Spleen (tissue), 11 donors: Measurements from ENCODE around the gene SNAPC1. TPM values are rescaled to one million over a fixed set of nuclear protein-coding genes. Genes with fewer than 3 reads are reported as not detected.

Experiments
- DNase-seq: peaks from one replicate; pipeline ENCODE4 v3.0.0-alpha.2; 2020
- H3K27ac ChIP-seq, 8 donors: fragments of 200-600 bp; sonication (generic) in 7 of 8; 1 replicate in 4 of 8; 2 replicates in 4 of 8; pipeline versions ENCODE4 v1.5.0 to v1.8.0; 2016 to 2021; ENCODE audit warnings: inconsistent platforms in 4 of 8, mild to moderate bottlenecking in 4 of 8, moderate library complexity in 1 of 8
- H3K27me3 ChIP-seq, 7 donors: fragments of 200-600 bp; sonication (generic) in 6 of 7; replicated peaks in 1 of 7; 1 replicate in 4 of 7; 2 replicates in 3 of 7; pipeline versions ENCODE4 v1.5.0 to v1.8.0; 2016 to 2021; ENCODE audit warnings: inconsistent platforms in 3 of 7, mild to moderate bottlenecking in 1 of 7
- H3K36me3 ChIP-seq, 6 donors: fragments of 200-600 bp; sonication (generic) in 5 of 6; 1 replicate in 4 of 6; 2 replicates in 2 of 6; pipeline versions ENCODE4 v1.5.0 to v1.8.0; 2016 to 2021; ENCODE audit warnings: inconsistent platforms in 2 of 6
- H3K4me1 ChIP-seq, 6 donors: fragments of 200-600 bp; sonication (generic) in 5 of 6; 1 replicate in 3 of 6; 2 replicates in 3 of 6; pipeline versions ENCODE4 v1.5.0 to v1.8.0; 2016 to 2021; ENCODE audit warnings: inconsistent platforms in 3 of 6
- H3K4me3 ChIP-seq, 8 donors: fragments of 200-600 bp; sonication (generic) in 7 of 8; 1 replicate in 4 of 8; 2 replicates in 4 of 8; pipeline versions ENCODE4 v1.5.0 to v1.8.0; 2016 to 2021; ENCODE audit warnings: inconsistent platforms in 4 of 8, mild to moderate bottlenecking in 4 of 8, moderate library complexity in 2 of 8
- H3K9me3 ChIP-seq, 8 donors: fragments of 200-600 bp; sonication (generic) in 7 of 8; 1 replicate in 4 of 8; 2 replicates in 4 of 8; pipeline versions ENCODE4 v1.5.0 to v1.8.0; 2016 to 2021; ENCODE audit warnings: inconsistent platforms in 4 of 8
- CTCF ChIP-seq, 11 experiments: fragments of 200-600 bp in 7 of 11; fragments of 450-650 bp in 4 of 11; sonication (generic) in 4 of 11; IDR thresholded peaks in 8 of 11; conservative IDR thresholded peaks in 3 of 11; 1 replicate in 7 of 11; 2 replicates in 4 of 11; pipeline versions ENCODE4 v1.4.0 to v1.8.0; 2016 to 2021; ENCODE audit warnings: antibody characterized with exemption in 11 of 11, inconsistent platforms in 4 of 11, mild to moderate bottlenecking in 1 of 11
- POLR2A ChIP-seq, 3 donors: fragments of 450-650 bp; IDR thresholded peaks; one replicate each; pipeline ENCODE4 v1.5.1; 2017; ENCODE audit warnings: antibody characterized with exemption in 3 of 3, mild to moderate bottlenecking in 1 of 3
- POLR2AphosphoS5 ChIP-seq, 3 donors: sonication (generic); formaldehyde crosslinking; IDR thresholded peaks; one replicate each; pipeline ENCODE4 v1.5.1; 2017; ENCODE audit warnings: antibody characterized with exemption in 3 of 3
- WGBS, 5 donors: extraction: QIAGEN DNeasy Blood & Tissue Kit in 3 of 5; methylation state at CpG; one replicate each; pipeline versions ENCODE4 v1.1.5 to v1.1.7; 2013 to 2018; 5-methylcytosine and 5-hydroxymethylcytosine counted together
- intact Hi-C: fragments of 100-400 bp; cut with DNase I; formaldehyde crosslinking; loops from one replicate; pipeline ENCODE4 v1.15.0; 2023; ENCODE audit warnings: low total_unique reads
- polyA plus RNA-seq, 3 donors: library from polyadenylated mRNA; stranded (reverse); fragments of 200-250 nt; gene quantifications; one replicate each; pipeline ENCODE4 v1.2.1, GENCODE V29; 2013
- total RNA-seq, 7 donors: library from RNA; depleted of rRNA in 3 of 7; stranded (reverse); fragments of >200 nt in 3 of 7; fragmentation: NEBNext Ultra II Directional in 4 of 7; extraction: Animal tissue kit (Norgen Biotek cat#: 25700) in 4 of 7; gene quantifications; one replicate each; pipeline versions ENCODE4 v1.1.0 to v1.2.1, GENCODE V29; 2016 to 2021
- donor health status: healthy with polysubstance abuse.
- donor health status: DM: no; HTN: no; CAD: no; lungs with moderate emphysema.
- donor health status: DM: no; HTN: no; CAD: no.
- donor health status: Bipolar disorder and iron deficiency.
- donor health status: healthy.
- donor health status: DM: no; HTN: no; CAD: no.
- donor health status: DM: yes; HTN: yes; CAD: no.

The SNAPC1 gene
- total and polyA plus RNA-seq, 10 donors = 3.3 to 12.2 (median 5.8) TPM

DNA sequence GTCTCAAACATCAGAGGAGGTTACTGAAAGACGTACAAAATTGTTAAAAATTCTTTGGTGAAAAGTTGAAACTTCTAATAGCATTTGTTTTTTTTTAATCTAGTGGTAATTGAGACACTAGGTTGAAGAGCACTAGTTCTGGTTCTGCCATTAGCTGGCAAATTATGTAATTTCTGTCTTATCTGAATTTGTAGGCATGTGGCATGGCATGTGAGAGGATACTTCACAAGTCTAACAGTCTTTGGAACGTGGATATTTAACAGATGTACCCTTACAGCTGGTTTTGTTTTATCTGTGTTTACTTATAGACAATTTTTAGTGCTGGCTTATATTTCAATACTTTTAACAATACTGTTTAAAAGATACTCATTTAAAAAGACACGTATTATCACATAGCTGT is 6.0 kb downstream of the SNAPC1 start:
- no peak for DNase-seq
- intact Hi-C loops = no loop called here
- 91 to 96% (median 92%) methylated on average over 3 of the region's 3 CpGs for WGBS, 5 donors
- Histone ChIP-seq H3K27me3 (no peaks in the 10 kb centered on the region), H3K36me3 (peaks cover 0 to 64% (median 35%) of the 10 kb centered on the region in 6 donors), H3K9me3 (no peaks in the 10 kb centered on the region), H3K4me1 (peaks cover 0 to 38% (median 27%) of the 10 kb centered on the region in 6 donors), H3K4me3 (no peak overlapping the region), H3K27ac (no peak overlapping the region)
- no peak for TF ChIP-seq POLR2A (IDR thresholded peaks at IDR 0.05)
- no peak for TF ChIP-seq POLR2AphosphoS5 (IDR thresholded peaks at IDR 0.05)
- TF ChIP-seq CTCF (IDR thresholded peaks at IDR 0.05 in 8 of 11, conservative IDR thresholded peaks at IDR 0.05 in 3 of 11) = no peak

- Histone ChIP-seq H3K36me3 (peaks cover 0 to 80% (median 37%) of the 10 kb centered on the region in 6 donors), H3K4me3 (no peak overlapping the region), H3K4me1 (peaks cover 0 to 22% (median 10%) of the 10 kb centered on the region in 6 donors), H3K9me3 (no peaks in the 10 kb centered on the region), H3K27me3 (no peaks in the 10 kb centered on the region), H3K27ac (no peak overlapping the region)
- TF ChIP-seq POLR2A (IDR thresholded peaks at IDR 0.05) (no peak), CTCF (IDR thresholded peaks at IDR 0.05 in 8 of 11, conservative IDR thresholded peaks at IDR 0.05 in 3 of 11) (no peak), POLR2AphosphoS5 (IDR thresholded peaks at IDR 0.05) (no peak)
- intact Hi-C loops = no loop called here
- DNase-seq = no peak
- WGBS, 5 donors = 63 to 95% (median 92%) methylated on average over 3 of the region's 3 CpGs
These were observed 7.7 kb downstream of the SNAPC1 start for GRCh38 chr14:61769893-61770292.

DNA sequence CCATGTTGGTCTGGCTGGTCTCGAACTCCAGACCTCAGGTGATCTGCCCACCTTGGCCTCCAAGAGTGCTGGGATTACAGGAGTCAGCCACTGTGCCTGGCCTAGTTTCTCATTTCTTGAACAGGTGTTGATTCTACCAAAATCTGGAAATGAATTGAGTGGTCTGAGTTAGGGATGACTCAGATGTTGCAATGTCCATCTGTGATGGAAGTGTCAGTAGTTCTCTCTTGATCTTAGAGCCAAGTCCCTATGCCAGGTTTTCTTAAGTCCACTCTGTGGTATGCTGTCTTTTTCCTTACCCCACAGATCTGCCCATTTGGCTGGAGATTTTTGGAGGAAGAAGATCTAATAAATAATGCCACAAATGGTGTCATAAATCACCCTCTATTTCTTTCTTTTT is 12.6 kb downstream of the SNAPC1 start:
- 94 to 100% (median 100%) methylated on average over 1 of the region's 1 CpG for WGBS, 5 donors
- Histone ChIP-seq H3K36me3 (peaks cover 0 to 98% (median 50%) of the 10 kb centered on the region in 6 donors), H3K4me3 (no peak overlapping the region), H3K9me3 (no peaks in the 10 kb centered on the region), H3K27ac (no peak overlapping the region), H3K27me3 (no peaks in the 10 kb centered on the region), H3K4me1 (no peaks in the 10 kb centered on the region)
- no peak for TF ChIP-seq POLR2AphosphoS5 (IDR thresholded peaks at IDR 0.05)
- no peak for TF ChIP-seq POLR2A (IDR thresholded peaks at IDR 0.05)
- TF ChIP-seq CTCF (IDR thresholded peaks at IDR 0.05 in 8 of 11, conservative IDR thresholded peaks at IDR 0.05 in 3 of 11) = no peak
- intact Hi-C loops = no loop called here
- DNase-seq = no peak

- TF ChIP-seq POLR2AphosphoS5 (IDR thresholded peaks at IDR 0.05) (no peak), POLR2A (IDR thresholded peaks at IDR 0.05) (no peak)
- WGBS, 5 donors = 67 to 75% (median 70%) methylated on average over 2 to 3 of the region's 3 CpGs
- no peak overlapping the region for H3K27ac ChIP-seq
- intact Hi-C loops = no loop called here
- no peak overlapping the region for H3K4me3 ChIP-seq
- H3K36me3 ChIP-seq = peaks cover 0 to 98% (median 53%) of the 10 kb centered on the region in 6 donors
- H3K27me3 ChIP-seq = no peaks in the 10 kb centered on the region
- H3K9me3 ChIP-seq = no peaks in the 10 kb centered on the region
- no peaks in the 10 kb centered on the region for H3K4me1 ChIP-seq
- no peak for DNase-seq
These were observed 17.9 kb downstream of the SNAPC1 start for GRCh38 chr14:61780125-61780524.

DNA sequence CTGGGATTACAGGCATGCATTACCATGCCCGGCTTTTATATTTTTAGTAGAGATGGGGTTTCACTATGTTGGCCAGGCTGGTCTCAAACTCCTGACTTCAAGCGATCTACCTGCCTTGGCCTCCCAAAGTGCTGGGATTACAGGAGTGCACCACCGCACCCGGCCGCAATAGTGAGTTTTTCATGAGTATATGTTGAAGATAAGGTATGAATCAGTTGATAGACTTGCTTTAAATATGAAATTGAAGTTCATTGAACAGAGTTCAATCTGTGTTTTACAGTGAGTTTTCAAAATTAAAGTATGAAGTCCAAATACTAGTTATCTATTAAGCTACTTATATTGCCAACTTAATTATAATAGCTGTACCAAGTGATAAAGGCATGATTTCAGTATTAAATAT is 35.1 kb downstream of the SNAPC1 start:
- Histone ChIP-seq H3K4me3 (no peak overlapping the region), H3K36me3 (peaks cover 0 to 43% (median 16%) of the 10 kb centered on the region in 6 donors), H3K27ac (no peak overlapping the region), H3K9me3 (no peaks in the 10 kb centered on the region), H3K4me1 (no peaks in the 10 kb centered on the region), H3K27me3 (no peaks in the 10 kb centered on the region)
- no peak for TF ChIP-seq POLR2AphosphoS5 (IDR thresholded peaks at IDR 0.05)
- TF ChIP-seq CTCF (IDR thresholded peaks at IDR 0.05 in 8 of 11, conservative IDR thresholded peaks at IDR 0.05 in 3 of 11) = no peak
- intact Hi-C loops = no loop called here
- no peak for DNase-seq
- WGBS, 5 donors = 96 to 100% (median 97%) methylated on average over 5 of the region's 5 CpGs
